ENCODE measurements around the gene FERMT3. TPM values are rescaled to one million over a fixed set of nuclear protein-coding genes. Genes with fewer than 3 reads are reported as not detected.
A peak's percentile ranks its signal among the peaks of the same experiment; 100 is the strongest.

The FERMT3 gene
- total and polyA plus RNA-seq, 2 of the 13 experiments (the other 11 are each of a cell fraction or from before 2014, with no cell fraction given) = 0.29 TPM; not detected in 1

DNA sequence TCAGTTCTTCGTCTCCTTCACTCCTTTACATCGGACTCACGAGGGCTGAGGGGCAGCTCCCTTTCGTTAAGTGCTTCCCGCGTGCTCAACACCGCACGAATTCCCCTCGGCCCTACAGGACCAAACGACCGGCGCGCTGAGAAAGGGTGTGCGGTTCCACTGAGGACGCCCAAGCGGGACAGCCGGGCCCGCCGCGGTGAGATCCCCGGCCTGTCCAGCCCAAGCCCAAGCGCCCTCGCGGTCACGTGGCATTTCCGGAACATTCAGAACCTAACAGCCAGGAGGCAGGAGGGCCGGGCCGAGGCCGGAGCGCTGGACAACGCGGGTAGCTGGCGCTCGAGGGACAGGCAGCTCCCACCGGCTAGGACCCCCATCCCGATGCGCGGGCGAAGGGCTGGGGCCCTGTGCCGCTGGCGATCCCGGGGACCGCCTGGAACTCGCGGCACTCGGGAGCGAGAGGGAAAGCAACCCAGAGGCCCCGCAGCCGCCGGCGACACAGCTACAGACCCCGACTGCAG lies 21.3 kb upstream of the FERMT3 start (continued):
- TF ChIP-seq, protein P1, sequence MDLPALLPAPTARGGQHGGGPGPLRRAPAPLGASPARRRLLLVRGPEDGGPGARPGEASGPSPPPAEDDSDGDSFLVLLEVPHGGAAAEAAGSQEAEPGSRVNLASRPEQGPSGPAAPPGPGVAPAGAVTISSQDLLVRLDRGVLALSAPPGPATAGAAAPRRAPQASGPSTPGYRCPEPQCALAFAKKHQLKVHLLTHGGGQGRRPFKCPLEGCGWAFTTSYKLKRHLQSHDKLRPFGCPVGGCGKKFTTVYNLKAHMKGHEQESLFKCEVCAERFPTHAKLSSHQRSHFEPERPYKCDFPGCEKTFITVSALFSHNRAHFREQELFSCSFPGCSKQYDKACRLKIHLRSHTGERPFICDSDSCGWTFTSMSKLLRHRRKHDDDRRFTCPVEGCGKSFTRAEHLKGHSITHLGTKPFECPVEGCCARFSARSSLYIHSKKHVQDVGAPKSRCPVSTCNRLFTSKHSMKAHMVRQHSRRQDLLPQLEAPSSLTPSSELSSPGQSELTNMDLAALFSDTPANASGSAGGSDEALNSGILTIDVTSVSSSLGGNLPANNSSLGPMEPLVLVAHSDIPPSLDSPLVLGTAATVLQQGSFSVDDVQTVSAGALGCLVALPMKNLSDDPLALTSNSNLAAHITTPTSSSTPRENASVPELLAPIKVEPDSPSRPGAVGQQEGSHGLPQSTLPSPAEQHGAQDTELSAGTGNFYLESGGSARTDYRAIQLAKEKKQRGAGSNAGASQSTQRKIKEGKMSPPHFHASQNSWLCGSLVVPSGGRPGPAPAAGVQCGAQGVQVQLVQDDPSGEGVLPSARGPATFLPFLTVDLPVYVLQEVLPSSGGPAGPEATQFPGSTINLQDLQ (CRISPR knock-in tag; IDR thresholded peaks at IDR 0.05) = peak; percentile 98
- TF ChIP-seq, protein P2, sequence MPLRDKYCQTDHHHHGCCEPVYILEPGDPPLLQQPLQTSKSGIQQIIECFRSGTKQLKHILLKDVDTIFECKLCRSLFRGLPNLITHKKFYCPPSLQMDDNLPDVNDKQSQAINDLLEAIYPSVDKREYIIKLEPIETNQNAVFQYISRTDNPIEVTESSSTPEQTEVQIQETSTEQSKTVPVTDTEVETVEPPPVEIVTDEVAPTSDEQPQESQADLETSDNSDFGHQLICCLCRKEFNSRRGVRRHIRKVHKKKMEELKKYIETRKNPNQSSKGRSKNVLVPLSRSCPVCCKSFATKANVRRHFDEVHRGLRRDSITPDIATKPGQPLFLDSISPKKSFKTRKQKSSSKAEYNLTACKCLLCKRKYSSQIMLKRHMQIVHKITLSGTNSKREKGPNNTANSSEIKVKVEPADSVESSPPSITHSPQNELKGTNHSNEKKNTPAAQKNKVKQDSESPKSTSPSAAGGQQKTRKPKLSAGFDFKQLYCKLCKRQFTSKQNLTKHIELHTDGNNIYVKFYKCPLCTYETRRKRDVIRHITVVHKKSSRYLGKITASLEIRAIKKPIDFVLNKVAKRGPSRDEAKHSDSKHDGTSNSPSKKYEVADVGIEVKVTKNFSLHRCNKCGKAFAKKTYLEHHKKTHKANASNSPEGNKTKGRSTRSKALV (CRISPR knock-in tag; IDR thresholded peaks at IDR 0.05) = peak; percentile 44; the same call in 1 of the 2 replicates
- TF ChIP-seq DNMT3B (CRISPR knock-in tag; conservative IDR thresholded peaks at IDR 0.05) (peak; percentile 94), ZNF331 (CRISPR knock-in tag; IDR thresholded peaks at IDR 0.05) (peak; percentile 79; the same call in 1 of the 2 replicates), SNAPC2 (CRISPR knock-in tag; IDR thresholded peaks at IDR 0.05) (peak; percentile 93), CENPX (CRISPR knock-in tag; IDR thresholded peaks at IDR 0.05) (no peak), HMGA1 (CRISPR knock-in tag; conservative IDR thresholded peaks at IDR 0.05) (no peak), MTF2 (CRISPR knock-in tag; IDR thresholded peaks at IDR 0.05; ENCODE audit: borderline replicate concordance) (no peak), SIX4 (CRISPR knock-in tag; IDR thresholded peaks at IDR 0.05) (0 out of 2 replicates have a peak, but pooled peaks have one; percentile 15), SMARCE1 (IDR thresholded peaks at IDR 0.05; ENCODE audit: borderline replicate concordance) (no peak), PAWR (CRISPR knock-in tag; IDR thresholded peaks at IDR 0.05; ENCODE audit: borderline replicate concordance) (no peak), ZNF12 (CRISPR knock-in tag; IDR thresholded peaks at IDR 0.05) (peak; percentile 71; the same call in 1 of the 2 replicates)
- TF ChIP-seq, protein P3, sequence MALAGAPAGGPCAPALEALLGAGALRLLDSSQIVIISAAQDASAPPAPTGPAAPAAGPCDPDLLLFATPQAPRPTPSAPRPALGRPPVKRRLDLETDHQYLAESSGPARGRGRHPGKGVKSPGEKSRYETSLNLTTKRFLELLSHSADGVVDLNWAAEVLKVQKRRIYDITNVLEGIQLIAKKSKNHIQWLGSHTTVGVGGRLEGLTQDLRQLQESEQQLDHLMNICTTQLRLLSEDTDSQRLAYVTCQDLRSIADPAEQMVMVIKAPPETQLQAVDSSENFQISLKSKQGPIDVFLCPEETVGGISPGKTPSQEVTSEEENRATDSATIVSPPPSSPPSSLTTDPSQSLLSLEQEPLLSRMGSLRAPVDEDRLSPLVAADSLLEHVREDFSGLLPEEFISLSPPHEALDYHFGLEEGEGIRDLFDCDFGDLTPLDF (CRISPR knock-in tag; IDR thresholded peaks at IDR 0.05) = 0 out of 2 replicates have a peak, but pooled peaks have one; percentile 13
- TF ChIP-seq, protein P4, sequence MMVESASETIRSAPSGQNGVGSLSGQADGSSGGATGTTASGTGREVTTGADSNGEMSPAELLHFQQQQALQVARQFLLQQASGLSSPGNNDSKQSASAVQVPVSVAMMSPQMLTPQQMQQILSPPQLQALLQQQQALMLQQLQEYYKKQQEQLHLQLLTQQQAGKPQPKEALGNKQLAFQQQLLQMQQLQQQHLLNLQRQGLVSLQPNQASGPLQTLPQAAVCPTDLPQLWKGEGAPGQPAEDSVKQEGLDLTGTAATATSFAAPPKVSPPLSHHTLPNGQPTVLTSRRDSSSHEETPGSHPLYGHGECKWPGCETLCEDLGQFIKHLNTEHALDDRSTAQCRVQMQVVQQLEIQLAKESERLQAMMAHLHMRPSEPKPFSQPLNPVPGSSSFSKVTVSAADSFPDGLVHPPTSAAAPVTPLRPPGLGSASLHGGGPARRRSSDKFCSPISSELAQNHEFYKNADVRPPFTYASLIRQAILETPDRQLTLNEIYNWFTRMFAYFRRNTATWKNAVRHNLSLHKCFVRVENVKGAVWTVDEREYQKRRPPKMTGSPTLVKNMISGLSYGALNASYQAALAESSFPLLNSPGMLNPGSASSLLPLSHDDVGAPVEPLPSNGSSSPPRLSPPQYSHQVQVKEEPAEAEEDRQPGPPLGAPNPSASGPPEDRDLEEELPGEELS (CRISPR knock-in tag; IDR thresholded peaks at IDR 0.05) = peak; percentile 19; the same call in 1 of the 2 replicates
- TF ChIP-seq, protein P5, sequence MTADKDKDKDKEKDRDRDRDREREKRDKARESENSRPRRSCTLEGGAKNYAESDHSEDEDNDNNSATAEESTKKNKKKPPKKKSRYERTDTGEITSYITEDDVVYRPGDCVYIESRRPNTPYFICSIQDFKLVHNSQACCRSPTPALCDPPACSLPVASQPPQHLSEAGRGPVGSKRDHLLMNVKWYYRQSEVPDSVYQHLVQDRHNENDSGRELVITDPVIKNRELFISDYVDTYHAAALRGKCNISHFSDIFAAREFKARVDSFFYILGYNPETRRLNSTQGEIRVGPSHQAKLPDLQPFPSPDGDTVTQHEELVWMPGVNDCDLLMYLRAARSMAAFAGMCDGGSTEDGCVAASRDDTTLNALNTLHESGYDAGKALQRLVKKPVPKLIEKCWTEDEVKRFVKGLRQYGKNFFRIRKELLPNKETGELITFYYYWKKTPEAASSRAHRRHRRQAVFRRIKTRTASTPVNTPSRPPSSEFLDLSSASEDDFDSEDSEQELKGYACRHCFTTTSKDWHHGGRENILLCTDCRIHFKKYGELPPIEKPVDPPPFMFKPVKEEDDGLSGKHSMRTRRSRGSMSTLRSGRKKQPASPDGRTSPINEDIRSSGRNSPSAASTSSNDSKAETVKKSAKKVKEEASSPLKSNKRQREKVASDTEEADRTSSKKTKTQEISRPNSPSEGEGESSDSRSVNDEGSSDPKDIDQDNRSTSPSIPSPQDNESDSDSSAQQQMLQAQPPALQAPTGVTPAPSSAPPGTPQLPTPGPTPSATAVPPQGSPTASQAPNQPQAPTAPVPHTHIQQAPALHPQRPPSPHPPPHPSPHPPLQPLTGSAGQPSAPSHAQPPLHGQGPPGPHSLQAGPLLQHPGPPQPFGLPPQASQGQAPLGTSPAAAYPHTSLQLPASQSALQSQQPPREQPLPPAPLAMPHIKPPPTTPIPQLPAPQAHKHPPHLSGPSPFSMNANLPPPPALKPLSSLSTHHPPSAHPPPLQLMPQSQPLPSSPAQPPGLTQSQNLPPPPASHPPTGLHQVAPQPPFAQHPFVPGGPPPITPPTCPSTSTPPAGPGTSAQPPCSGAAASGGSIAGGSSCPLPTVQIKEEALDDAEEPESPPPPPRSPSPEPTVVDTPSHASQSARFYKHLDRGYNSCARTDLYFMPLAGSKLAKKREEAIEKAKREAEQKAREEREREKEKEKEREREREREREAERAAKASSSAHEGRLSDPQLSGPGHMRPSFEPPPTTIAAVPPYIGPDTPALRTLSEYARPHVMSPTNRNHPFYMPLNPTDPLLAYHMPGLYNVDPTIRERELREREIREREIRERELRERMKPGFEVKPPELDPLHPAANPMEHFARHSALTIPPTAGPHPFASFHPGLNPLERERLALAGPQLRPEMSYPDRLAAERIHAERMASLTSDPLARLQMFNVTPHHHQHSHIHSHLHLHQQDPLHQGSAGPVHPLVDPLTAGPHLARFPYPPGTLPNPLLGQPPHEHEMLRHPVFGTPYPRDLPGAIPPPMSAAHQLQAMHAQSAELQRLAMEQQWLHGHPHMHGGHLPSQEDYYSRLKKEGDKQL (CRISPR knock-in tag; IDR thresholded peaks at IDR 0.05; ENCODE audit: low read depth) = no peak
